ENCODE data around the gene MEF2A.

Gene MEF2A

GRCh38 chr15:99606646-99607045 is 40.9 kb downstream of the MEF2A start:
- no peak for DNase-seq (ENCODE audit: low spot score)

GRCh38 chr15:99613481-99613880 is 47.7 kb downstream of the MEF2A start:
- no peak for DNase-seq (ENCODE audit: low spot score)

- DNase-seq (ENCODE audit: low spot score), result no peak
Measured at GRCh38 chr15:99613887-99614647, 48.3 kb downstream of the MEF2A start.

GRCh38 chr15:99614749-99615288 is 49.0 kb downstream of the MEF2A start:
- DNase-seq (ENCODE audit: low spot score), result no peak

GRCh38 chr15:99615460-99615859 is 49.7 kb downstream of the MEF2A start:
- DNase-seq (ENCODE audit: low spot score), result no peak

GRCh38 chr15:99616129-99616528 is 50.3 kb downstream of the MEF2A start:
- no peak for DNase-seq (ENCODE audit: low spot score)

GRCh38 chr15:99616773-99617342 is 51.1 kb downstream of the MEF2A start:
- DNase-seq (ENCODE audit: low spot score), result no peak

- no peak for DNase-seq (ENCODE audit: low spot score)
Measured at GRCh38 chr15:99618941-99619411, 53.2 kb downstream of the MEF2A start.

GRCh38 chr15:99619712-99620111 is 53.9 kb downstream of the MEF2A start:
- no peak for DNase-seq (ENCODE audit: low spot score)

GRCh38 chr15:99620178-99620577 is 54.4 kb downstream of the MEF2A start:
- DNase-seq (ENCODE audit: low spot score), result no peak

GRCh38 chr15:99621767-99622166 is 56.0 kb downstream of the MEF2A start:
- no peak for DNase-seq (ENCODE audit: low spot score)

- no peak for DNase-seq (ENCODE audit: low spot score)
Measured at GRCh38 chr15:99628374-99629001, 62.7 kb downstream of the MEF2A start.

GRCh38 chr15:99630607-99631131 is 64.9 kb downstream of the MEF2A start:
- DNase-seq (ENCODE audit: low spot score), result no peak

- no peak for DNase-seq (ENCODE audit: low spot score)
Measured at GRCh38 chr15:99631255-99631654, 65.5 kb downstream of the MEF2A start.

GRCh38 chr15:99632521-99632920 is 66.7 kb downstream of the MEF2A start:
- no peak for DNase-seq (ENCODE audit: low spot score)

- DNase-seq (ENCODE audit: low spot score), result no peak
Measured at GRCh38 chr15:99633655-99634054, 67.9 kb downstream of the MEF2A start.

- DNase-seq (ENCODE audit: low spot score), result no peak
Measured at GRCh38 chr15:99634576-99634975, 68.8 kb downstream of the MEF2A start.

- DNase-seq (ENCODE audit: low spot score), result no peak
Measured at GRCh38 chr15:99635145-99635544, 69.4 kb downstream of the MEF2A start.

GRCh38 chr15:99635794-99636193 is 70.0 kb downstream of the MEF2A start:
- no peak for DNase-seq (ENCODE audit: low spot score)

- no peak for DNase-seq (ENCODE audit: low spot score)
Measured at GRCh38 chr15:99644913-99645542, 79.2 kb downstream of the MEF2A start.

- DNase-seq (ENCODE audit: low spot score), result no peak
Measured at GRCh38 chr15:99645543-99645935, 79.8 kb downstream of the MEF2A start.

- no peak for DNase-seq (ENCODE audit: low spot score)
Measured at GRCh38 chr15:99645951-99646350, 80.2 kb downstream of the MEF2A start.
